GM12878 (cell line): Measurements from ENCODE around the gene DOK7.

Experiments used
- CEBPB ChIP-seq, 2 experiments: fragments of 150-350 bp in 1 of 2; IDR thresholded peaks; 2 replicates each; pipeline ENCODE4 v1.6.1; 2012 to 2014; ENCODE audit warnings: low read depth in 2 of 2, low read length in 2 of 2, borderline replicate concordance in 1 of 2, inconsistent platforms in 1 of 2
- ETV6 ChIP-seq, 2 experiments: fragments of 450-650 bp in 1 of 2; IDR thresholded peaks in 1 of 2; conservative IDR thresholded peaks in 1 of 2; 2 replicates each; pipeline ENCODE4 v1.6.1; 2014; ENCODE audit warnings: antibody characterized with exemption in 1 of 2, borderline replicate concordance in 1 of 2, low read depth in 1 of 2, mild to moderate bottlenecking in 1 of 2, moderate library complexity in 1 of 2
- JUNB ChIP-seq: IDR thresholded peaks from 2 replicates; pipeline ENCODE4 v1.6.1; 2016; ENCODE audit warnings: antibody characterized with exemption, mild to moderate bottlenecking
- KDM1A ChIP-seq: fragments of 200-600 bp; sonication (generic); IDR thresholded peaks from 2 replicates; pipeline ENCODE4 v1.6.1; 2016; ENCODE audit warnings: borderline replicate concordance
- POLR2A ChIP-seq: IDR thresholded peaks from 2 replicates; pipeline ENCODE4 v1.6.1; 2011; ENCODE audit warnings: low read depth, mild to moderate bottlenecking, low read length
- POU2F2 ChIP-seq: IDR thresholded peaks from 3 replicates; pipeline ENCODE4 v1.6.1; 2011; ENCODE audit warnings: low read depth, mild to moderate bottlenecking, low read length, borderline replicate concordance
- RAD21 ChIP-seq: IDR thresholded peaks from 2 replicates; pipeline ENCODE4 v1.6.1; 2011; ENCODE audit warnings: mild to moderate bottlenecking, low read depth, low read length, moderate library complexity; ENCODE audit not compliant: insufficient read depth
- YY1 ChIP-seq: IDR thresholded peaks from 2 replicates; pipeline ENCODE4 v1.6.1; 2011; ENCODE audit warnings: low read depth, mild to moderate bottlenecking, low read length

DNA sequence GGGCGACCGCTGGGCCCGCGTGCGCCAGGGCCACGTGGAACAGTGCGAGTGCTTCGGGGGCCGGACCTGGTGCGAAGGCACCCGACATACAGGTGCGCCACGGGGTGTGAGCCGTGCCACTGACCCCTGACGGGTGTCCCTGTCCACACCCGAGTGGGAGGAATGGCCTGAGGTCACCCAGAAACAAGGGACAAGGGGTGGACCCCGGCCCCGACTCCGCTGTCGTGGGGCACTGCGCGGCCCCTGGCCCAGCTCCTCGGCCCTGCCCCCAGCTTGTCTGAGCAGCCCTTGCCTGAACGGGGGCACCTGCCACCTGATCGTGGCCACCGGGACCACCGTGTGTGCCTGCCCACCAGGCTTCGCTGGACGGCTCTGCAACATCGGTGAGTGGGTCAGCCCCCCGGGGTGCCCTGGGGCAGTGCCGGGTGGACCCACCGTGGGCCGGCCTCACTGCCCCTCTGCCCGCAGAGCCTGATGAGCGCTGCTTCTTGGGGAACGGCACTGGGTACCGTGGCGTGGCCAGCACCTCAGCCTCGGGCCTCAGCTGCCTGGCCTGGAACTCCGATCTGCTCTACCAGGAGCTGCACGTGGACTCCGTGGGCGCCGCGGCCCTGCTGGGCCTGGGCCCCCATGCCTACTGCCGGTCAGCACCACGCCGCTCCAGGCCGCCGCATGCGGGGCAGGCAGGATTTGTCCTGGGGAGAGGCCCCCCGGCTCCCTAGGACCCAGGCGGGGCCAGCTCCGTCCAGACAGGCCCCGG lies 18.6 kb upstream of the DOK7 start:
- no peak for TF ChIP-seq POU2F2
- TF ChIP-seq JUNB, result no peak
- no peak for TF ChIP-seq KDM1A
- TF ChIP-seq RAD21, result no peak
- no peak for TF ChIP-seq CEBPB (IDR thresholded peaks at IDR 0.05; ENCODE audit: borderline replicate concordance in 1 of 2, low read depth in 2 of 2, low read length in 2 of 2)
- TF ChIP-seq ETV6 (conservative IDR thresholded peaks at IDR 0.05 in 1 of 2, IDR thresholded peaks at IDR 0.05 in 1 of 2; ENCODE audit: borderline replicate concordance in 1 of 2, low read depth in 1 of 2), result no peak
- TF ChIP-seq POLR2A, result no peak
- TF ChIP-seq YY1, result no peak
